Left lung (tissue), 10 donors: ENCODE measurements around the gene WBP1L. TPM values are rescaled to one million over a fixed set of nuclear protein-coding genes. Genes with fewer than 3 reads are reported as not detected.

Experiments used
- ATAC-seq: fragments of 200-7000 bp; cut with Tn5 transposase; one replicate; pipeline ENCODE4 v1.9.1; 2020; ENCODE audit warnings: moderate library complexity
- DNase-seq, 4 donors: peaks; one replicate each; pipeline ENCODE4 v3.0.0-alpha.2; 2013 to 2020
- H3K27ac ChIP-seq, 2 donors: fragments of 200-600 bp; sonication (generic) in 1 of 2; one replicate each; pipeline versions ENCODE4 v1.5.0 to v1.8.0; 2020 to 2021
- H3K27me3 ChIP-seq, 2 donors: fragments of 200-600 bp; sonication (generic) in 1 of 2; one replicate each; pipeline versions ENCODE4 v1.5.0 to v1.8.0; 2020 to 2021
- H3K36me3 ChIP-seq, 2 donors: fragments of 200-600 bp; sonication (generic) in 1 of 2; one replicate each; pipeline versions ENCODE4 v1.5.0 to v1.8.0; 2020 to 2021
- H3K4me1 ChIP-seq, 2 donors: fragments of 200-600 bp; one replicate each; pipeline ENCODE4 v1.8.0; 2021
- H3K4me3 ChIP-seq, 2 donors: fragments of 200-600 bp; sonication (generic) in 1 of 2; one replicate each; pipeline versions ENCODE4 v1.5.0 to v1.8.0; 2020 to 2021; ENCODE audit warnings: mild to moderate bottlenecking in 1 of 2
- H3K9me3 ChIP-seq, 2 donors: fragments of 200-600 bp; sonication (generic) in 1 of 2; one replicate each; pipeline versions ENCODE4 v1.5.0 to v1.8.0; 2020 to 2021
- CTCF ChIP-seq, 2 donors: fragments of 200-600 bp; sonication (generic) in 1 of 2; IDR thresholded peaks; one replicate each; pipeline versions ENCODE4 v1.5.0 to v1.8.0; 2021; ENCODE audit warnings: antibody characterized with exemption in 2 of 2
- intact Hi-C, 2 donors: fragments of 100-400 bp; cut with DNase I; formaldehyde crosslinking; loops; one replicate each; pipeline versions ENCODE4 v1.11.2 to v1.14.2; 2022
- polyA plus RNA-seq, 6 donors: library from polyadenylated mRNA; unstranded; fragments of 120-200 nt; gene quantifications; one replicate each; pipeline ENCODE4 v1.2.1, GENCODE V29; 2013; ENCODE audit not compliant: insufficient read length in 6 of 6
- total RNA-seq, 2 donors: library from RNA; stranded (reverse); fragmentation: NEBNext Ultra II Directional; extraction: Animal tissue kit (Norgen Biotek cat#: 25700); gene quantifications; one replicate each; pipeline ENCODE4 v1.2.1, GENCODE V29; 2021
- donor health status: DM: no; HTN: yes; CAD: no.
- donor health status: DM: no; HTN: no; CAD: no.

Gene WBP1L
- total and polyA plus RNA-seq, 8 donors: 42.6 to 49.8 (median 45.9) TPM

- intact Hi-C loops: loop anchor here in 1 of 2 donors (10.0 kb wide), 1 partner anchor 57 kb away; no protein-coding TSS in a partner anchor
Measured at GRCh38 chr10:102811346-102811745, 67.6 kb downstream of the WBP1L start.

GRCh38 chr10:102812231-102812876, 68.6 kb downstream of the WBP1L start:
- intact Hi-C loops: loop anchor here in 1 of 2 donors (10.0 kb wide), 1 partner anchor 58 kb away; no protein-coding TSS in a partner anchor
- DNase-seq: peak in 1 of 4 donors; percentile 49
- no peaks in the 10 kb centered on the region for H3K27me3 ChIP-seq
- H3K4me3 ChIP-seq: no peak overlapping the region
- peak overlapping the region; percentile 31 to 75 for H3K27ac ChIP-seq
- TF ChIP-seq CTCF (IDR thresholded peaks at IDR 0.05): no peak
- no peak for ATAC-seq
- no peaks in the 10 kb centered on the region for H3K9me3 ChIP-seq
- H3K4me1 ChIP-seq: peaks cover 24 to 77% of the 10 kb centered on the region in 2 donors
- peaks cover 0 to 55% of the 10 kb centered on the region in 2 donors for H3K36me3 ChIP-seq

More at GRCh38 chr10:102811346-102811745, 67.6 kb downstream of the WBP1L start:
- H3K4me1 ChIP-seq: peaks cover 20 to 68% of the 10 kb centered on the region in 2 donors
- no peak overlapping the region for H3K4me3 ChIP-seq
- H3K27ac ChIP-seq: peak overlapping the region in 1 of 2 donors; percentile 75
- no peaks in the 10 kb centered on the region for H3K27me3 ChIP-seq
- peaks cover 0 to 55% of the 10 kb centered on the region in 2 donors for H3K36me3 ChIP-seq
- no peak for TF ChIP-seq CTCF (IDR thresholded peaks at IDR 0.05)
- ATAC-seq (no peak), DNase-seq (no peak)
- H3K9me3 ChIP-seq: no peaks in the 10 kb centered on the region

- H3K4me3 ChIP-seq: no peak overlapping the region
- H3K4me1 ChIP-seq: peaks cover 24 to 78% of the 10 kb centered on the region in 2 donors
- peak overlapping the region; percentile 75 to 93 for H3K27ac ChIP-seq
- DNase-seq (peak in 1 of 4 donors; percentile 66), ATAC-seq (peak; percentile 55)
- no peak for TF ChIP-seq CTCF (IDR thresholded peaks at IDR 0.05)
- H3K27me3 ChIP-seq: no peaks in the 10 kb centered on the region
- H3K9me3 ChIP-seq: no peaks in the 10 kb centered on the region
- intact Hi-C loops: loop anchor here in 1 of 2 donors (10.0 kb wide), 1 partner anchor 58 kb away; no protein-coding TSS in a partner anchor
- peaks cover 0 to 55% of the 10 kb centered on the region in 2 donors for H3K36me3 ChIP-seq
Measured at GRCh38 chr10:102813017-102813541, 69.3 kb downstream of the WBP1L start.

GRCh38 chr10:102813734-102814452, 70.1 kb downstream of the WBP1L start:
- ATAC-seq (no peak), DNase-seq (no peak)
- H3K4me1 ChIP-seq: peaks cover 24 to 73% of the 10 kb centered on the region in 2 donors
- no peaks in the 10 kb centered on the region for H3K27me3 ChIP-seq
- H3K4me3 ChIP-seq: no peak overlapping the region
- no peaks in the 10 kb centered on the region for H3K9me3 ChIP-seq
- TF ChIP-seq CTCF (IDR thresholded peaks at IDR 0.05): no peak
- peak overlapping the region; percentile 28 to 93 for H3K27ac ChIP-seq
- H3K36me3 ChIP-seq: peaks cover 0 to 55% of the 10 kb centered on the region in 2 donors
- intact Hi-C loops: loop anchor here in 1 of 2 donors (10.0 kb wide), 1 partner anchor 59 kb away; no protein-coding TSS in a partner anchor
